Eye (tissue), 1 donor: ENCODE measurements around the gene C2.
"Not testable (repeated sequence)": the region's sequence is repeated elsewhere in the genome, so short reads cannot be mapped to it uniquely, and the experiment has no call there.

Experiments used
- DNase-seq: peaks from one replicate; pipeline ENCODE4 v3.0.0-alpha.2; 2015

The C2 gene

DNA sequence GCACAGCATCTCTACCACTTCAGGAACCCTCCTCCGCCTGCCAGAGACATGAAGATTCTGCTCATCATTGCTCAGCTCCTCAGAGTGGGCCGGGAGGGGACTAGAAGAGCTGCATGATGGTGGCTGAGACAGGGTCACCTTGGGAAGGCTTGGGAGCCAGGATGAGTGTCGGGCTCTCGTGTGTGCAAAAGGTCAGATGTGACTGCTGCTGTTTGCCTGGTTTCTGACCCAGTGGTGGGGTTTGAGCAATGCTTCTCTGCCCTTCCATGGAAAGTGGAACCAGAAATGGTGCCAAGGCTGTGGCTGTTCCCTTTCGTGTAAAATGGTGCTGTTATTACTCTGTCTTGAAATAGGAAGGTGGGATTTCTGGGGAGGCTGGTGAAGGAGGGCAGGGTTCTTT, 53.5 kb downstream of the C2 start:
- not testable (repeated sequence) for DNase-seq

GRCh38 chr6:31981744-31982143, 54.2 kb downstream of the C2 start, which contains the start of gene C4A:
Gene C4A, plus strand, starts transcription at chr6:31982057. Its CDS starts 51 bp downstream, at chr6:31982108.
- DNase-seq, result not testable (repeated sequence)

DNA sequence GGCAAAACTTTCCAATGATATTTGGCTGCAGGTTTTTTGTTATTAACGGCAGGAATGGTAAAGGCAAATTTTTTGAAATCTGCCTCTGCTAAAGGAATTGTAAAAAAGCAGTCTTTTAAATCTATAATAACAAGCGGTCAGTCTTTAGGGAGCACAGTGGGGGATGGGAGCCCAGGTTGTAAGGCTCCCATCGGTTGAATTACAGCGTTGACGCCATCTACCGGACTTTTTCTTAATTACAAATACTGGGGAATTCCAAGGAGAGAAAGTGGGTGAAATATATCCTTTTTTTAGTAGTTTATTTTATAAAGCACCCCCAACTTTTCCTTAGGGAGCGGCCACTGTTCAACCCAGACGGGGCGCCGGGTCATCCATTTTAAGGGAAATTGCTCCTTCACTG, 61.8 kb downstream of the C2 start:
- not testable (repeated sequence) for DNase-seq

GRCh38 chr6:31994421-31994820, 66.9 kb downstream of the C2 start:
- not testable (repeated sequence) for DNase-seq
